GM19023 (cell line): ENCODE measurements around the gene CHSY3.

Experiments used
- ATAC-seq: cut with Tn5 transposase; IDR thresholded peaks from one replicate; pipeline ENCODE4 v1.9.1; 2021; ENCODE audit warnings: mild to moderate bottlenecking, moderate library complexity; ENCODE audit not compliant: unreplicated experiment

CHSY3 gene

GRCh38 chr5:130077007-130077406 is 172.7 kb downstream of the CHSY3 start:
- ATAC-seq: no peak

GRCh38 chr5:130078661-130079060 is 174.4 kb downstream of the CHSY3 start:
- ATAC-seq: no peak

- ATAC-seq: no peak
Observed at GRCh38 chr5:130090569-130091270, 186.5 kb downstream of the CHSY3 start.

GRCh38 chr5:130092991-130093390 is 188.7 kb downstream of the CHSY3 start:
- no peak for ATAC-seq

GRCh38 chr5:130096483-130096882 is 192.2 kb downstream of the CHSY3 start:
- no peak for ATAC-seq

- no peak for ATAC-seq
Observed at GRCh38 chr5:130099008-130099407, 194.7 kb downstream of the CHSY3 start.

- ATAC-seq: peak; percentile 63
Observed at GRCh38 chr5:130102375-130102774, 198.1 kb downstream of the CHSY3 start.

GRCh38 chr5:130102960-130103359 is 198.7 kb downstream of the CHSY3 start:
- ATAC-seq: no peak

GRCh38 chr5:130104895-130105688 is 200.8 kb downstream of the CHSY3 start:
- ATAC-seq: no peak

- ATAC-seq: no peak
Observed at GRCh38 chr5:130106480-130106879, 202.2 kb downstream of the CHSY3 start.

GRCh38 chr5:130109152-130109551 is 204.9 kb downstream of the CHSY3 start:
- ATAC-seq: peak; percentile 64

GRCh38 chr5:130110328-130110727 is 206.1 kb downstream of the CHSY3 start:
- no peak for ATAC-seq

- ATAC-seq: no peak
Observed at GRCh38 chr5:130111746-130112145, 207.5 kb downstream of the CHSY3 start.

- ATAC-seq: peak; percentile 85
Observed at GRCh38 chr5:130112246-130112645, 208.0 kb downstream of the CHSY3 start.

- no peak for ATAC-seq
Observed at GRCh38 chr5:130115686-130116085, 211.4 kb downstream of the CHSY3 start.

- no peak for ATAC-seq
Observed at GRCh38 chr5:130116462-130116861, 212.2 kb downstream of the CHSY3 start.

- no peak for ATAC-seq
Observed at GRCh38 chr5:130116972-130117371, 212.7 kb downstream of the CHSY3 start.

GRCh38 chr5:130126746-130127145 is 222.5 kb downstream of the CHSY3 start:
- no peak for ATAC-seq

- no peak for ATAC-seq
Observed at GRCh38 chr5:130135506-130135905, 231.2 kb downstream of the CHSY3 start.

GRCh38 chr5:130136300-130136699 is 232.0 kb downstream of the CHSY3 start:
- no peak for ATAC-seq

GRCh38 chr5:130137681-130138080 is 233.4 kb downstream of the CHSY3 start:
- no peak for ATAC-seq

GRCh38 chr5:130138406-130139045 is 234.3 kb downstream of the CHSY3 start:
- no peak for ATAC-seq
